ENCODE measurements around the gene SOBP. TPM values are rescaled to one million over a fixed set of nuclear protein-coding genes. Genes with fewer than 3 reads are reported as not detected.

Gene SOBP
- total RNA-seq, 1 donor from 2014 or later, result 5.4 TPM

DNA sequence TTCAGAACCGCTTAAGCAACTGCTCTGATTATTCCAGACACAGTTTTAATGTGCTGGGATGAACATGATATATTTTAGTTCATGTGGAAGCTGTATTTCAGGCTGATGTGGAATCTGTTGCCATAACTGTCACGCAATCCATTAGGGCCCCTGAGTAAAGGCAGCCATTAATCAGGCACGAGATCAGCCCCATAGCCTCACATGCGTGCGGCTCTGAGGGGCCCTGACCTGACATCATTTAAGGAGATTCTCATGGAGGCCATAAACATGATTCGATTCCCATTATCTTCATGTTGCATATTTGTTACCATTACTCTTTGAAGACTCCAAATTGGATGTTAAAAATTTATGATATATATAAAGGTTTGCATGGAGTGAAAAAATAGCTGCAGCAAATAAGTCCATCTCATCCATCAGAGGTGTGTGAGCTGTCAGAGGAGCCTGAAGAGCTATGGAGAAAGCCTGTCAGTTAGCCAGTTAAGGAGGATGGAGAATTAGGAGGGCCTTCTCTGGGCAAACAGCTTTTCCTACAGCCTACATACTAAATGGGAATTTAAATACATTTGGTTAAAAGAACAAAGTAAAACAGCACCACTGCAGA is 89.6 kb downstream of the SOBP start:
- no peak for DNase-seq (ENCODE audit: low spot score in 2 of 2)
- H3K27ac ChIP-seq, result no peak overlapping the region
- TF ChIP-seq CTCF (IDR thresholded peaks at IDR 0.05), result no peak
- H3K27me3 ChIP-seq, result no peaks in the 10 kb centered on the region
- no peak overlapping the region for H3K4me3 ChIP-seq
- no peaks in the 10 kb centered on the region for H3K4me1 ChIP-seq
- no peaks in the 10 kb centered on the region for H3K9me3 ChIP-seq
- intact Hi-C loops (cut with DNase I), result no loop called here
- H3K36me3 ChIP-seq, result no peaks in the 10 kb centered on the region

DNA sequence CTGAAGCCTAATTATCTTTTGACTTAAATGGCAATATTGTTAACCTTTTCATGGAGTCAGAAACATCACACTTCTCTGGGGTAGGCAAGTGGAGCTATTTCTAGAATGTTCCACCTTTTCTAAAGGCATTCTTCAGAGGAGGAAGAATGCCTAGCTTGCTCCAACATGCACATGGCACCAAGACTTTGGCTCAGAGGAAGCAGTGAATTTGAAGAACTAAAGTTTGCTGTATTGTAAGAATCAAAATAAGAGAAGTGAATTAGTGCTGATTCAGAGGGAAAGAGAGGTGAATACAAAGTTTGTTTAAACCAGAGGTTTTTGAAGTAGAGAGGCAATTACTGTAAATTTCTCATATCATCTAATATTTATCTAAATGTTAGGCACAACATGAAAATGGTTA is 92.2 kb downstream of the SOBP start:
- no peak for DNase-seq (ENCODE audit: low spot score in 2 of 2)
- H3K4me3 ChIP-seq, result no peak overlapping the region
- intact Hi-C loops (cut with DNase I), result no loop called here
- H3K27ac ChIP-seq, result no peak overlapping the region
- H3K36me3 ChIP-seq, result no peaks in the 10 kb centered on the region
- no peaks in the 10 kb centered on the region for H3K4me1 ChIP-seq
- no peak for TF ChIP-seq CTCF (IDR thresholded peaks at IDR 0.05)
- H3K27me3 ChIP-seq, result no peaks in the 10 kb centered on the region
- no peaks in the 10 kb centered on the region for H3K9me3 ChIP-seq

GRCh38 chr6:107584726-107585125 is 94.8 kb downstream of the SOBP start:
- intact Hi-C loops (cut with DNase I), result no loop called here
- H3K27me3 ChIP-seq, result no peaks in the 10 kb centered on the region
- no peak for TF ChIP-seq CTCF (IDR thresholded peaks at IDR 0.05)
- H3K9me3 ChIP-seq, result no peaks in the 10 kb centered on the region
- DNase-seq (ENCODE audit: low spot score in 2 of 2), result no peak
- H3K27ac ChIP-seq, result no peak overlapping the region
- H3K36me3 ChIP-seq, result no peaks in the 10 kb centered on the region
- no peak overlapping the region for H3K4me3 ChIP-seq
- H3K4me1 ChIP-seq, result no peaks in the 10 kb centered on the region

DNA sequence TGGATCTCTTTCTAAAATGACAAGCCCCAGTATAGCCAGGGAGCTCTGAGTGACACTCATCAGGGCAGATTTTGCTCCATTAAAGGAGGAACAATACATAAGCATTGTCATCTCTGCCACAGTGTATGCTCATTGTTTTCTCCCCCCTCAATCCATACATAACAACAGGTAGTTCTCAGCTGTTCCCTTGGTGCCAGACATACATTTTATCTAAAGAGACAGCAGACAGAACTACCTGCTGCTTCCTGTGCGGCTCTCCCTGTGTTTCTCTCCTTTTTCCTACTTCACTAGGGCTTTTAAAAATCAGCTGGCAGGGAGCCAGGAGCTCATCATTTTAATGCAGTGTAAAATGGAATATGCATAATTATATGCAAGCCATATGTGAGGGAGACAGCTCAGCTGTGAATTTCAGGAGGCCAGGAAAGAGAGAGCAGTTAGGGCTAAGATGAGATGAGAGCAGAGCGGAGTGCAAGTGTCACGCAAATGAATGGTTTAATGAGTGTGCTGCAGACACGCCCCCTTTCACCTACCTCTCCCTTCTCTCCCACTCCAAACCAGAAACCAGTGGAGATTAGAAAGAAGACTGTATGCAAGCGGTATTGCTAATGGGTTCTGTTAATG is 96.0 kb downstream of the SOBP start:
- Histone ChIP-seq H3K9me3 (no peaks in the 10 kb centered on the region), H3K4me3 (no peak overlapping the region), H3K4me1 (no peaks in the 10 kb centered on the region), H3K36me3 (no peaks in the 10 kb centered on the region), H3K27me3 (no peaks in the 10 kb centered on the region), H3K27ac (no peak overlapping the region)
- no peak for DNase-seq (ENCODE audit: low spot score in 2 of 2)
- intact Hi-C loops (cut with DNase I), result no loop called here
- TF ChIP-seq CTCF (IDR thresholded peaks at IDR 0.05), result no peak

GRCh38 chr6:107587451-107587850 is 97.5 kb downstream of the SOBP start:
- no peak overlapping the region for H3K27ac ChIP-seq

More at GRCh38 chr6:107587451-107587850, 97.5 kb downstream of the SOBP start:
- H3K27me3 ChIP-seq, result no peaks in the 10 kb centered on the region
- no peaks in the 10 kb centered on the region for H3K9me3 ChIP-seq
- H3K36me3 ChIP-seq, result no peaks in the 10 kb centered on the region
- no peak overlapping the region for H3K4me3 ChIP-seq
- TF ChIP-seq CTCF (IDR thresholded peaks at IDR 0.05), result no peak
- no peaks in the 10 kb centered on the region for H3K4me1 ChIP-seq
- DNase-seq (ENCODE audit: low spot score in 2 of 2), result no peak
- intact Hi-C loops (cut with DNase I), result no loop called here

Data from ascending aorta (tissue), 2 donors.